ENCODE results near the gene MIGA1. TPM values are rescaled to one million over a fixed set of nuclear protein-coding genes. Genes with fewer than 3 reads are reported as not detected.

Gene MIGA1
- total and polyA plus RNA-seq, 9 of the 15 experiments (the other 6 are each of a cell fraction or from before 2014, with no cell fraction given), result 1.6 to 5.1 (median 2.9) TPM

- Histone ChIP-seq H3K4me1 (replicated peaks in 1 of 2; ENCODE audit: control insufficient read depth in 2 of 2, insufficient read depth in 2 of 2, low read length in 2 of 2) (peaks cover 2 to 11% of the 10 kb centered on the region in 2 experiments; a peak in 3 of 5 replicates), H3K27ac (ENCODE audit: extremely low read depth, low read depth, low read length) (no peak overlapping the region), H3K4me3 (peak overlapping the region; percentile 53), H3K27me3 (ENCODE audit: control insufficient read depth in 2 of 2, insufficient read depth in 2 of 2, low read length in 2 of 2) (no peaks in the 10 kb centered on the region), H3K4me2 (ENCODE audit: insufficient read depth, low read length) (peak overlapping the region; percentile 74), H3K9me3 (replicated peaks; ENCODE audit: control insufficient read depth, insufficient read depth, low read depth, low read length) (no peaks in the 10 kb centered on the region), H2AFZ (ENCODE audit: low read depth, low read length) (peak overlapping the region; percentile 88), H4K20me1 (replicated peaks; ENCODE audit: control insufficient read depth, insufficient read depth, low read length) (no peaks in the 10 kb centered on the region), H3K36me3 (ENCODE audit: control insufficient read depth, insufficient read depth, low read length) (no peaks in the 10 kb centered on the region), H3K9ac (ENCODE audit: insufficient read depth in 1 of 2, low read depth in 2 of 2, low read length in 2 of 2) (peak overlapping the region; percentile 58 to 93), H3K79me2 (ENCODE audit: control insufficient read depth, insufficient read depth, low read length) (no peaks in the 10 kb centered on the region), H3K9me1 (ENCODE audit: control insufficient read depth, insufficient read depth, low read length) (no peaks in the 10 kb centered on the region)
- BruUV-seq (replicated peaks), result no TSS peak
- peak; percentile 30 to 42 (median 36) for DNase-seq (ENCODE audit: extremely low read depth in 1 of 4, low spot score in 3 of 4)
- in situ Hi-C loops (cut with MboI) (no loop called here), intact Hi-C loops (cut with micrococcal nuclease) (no loop called here)
- FAIRE-seq, result no peak
- ChIA-PET POLR2A (no interaction called here), CTCF (ENCODE audit: low intra/inter-chr PET ratio) (no interaction called here)
- ATAC-seq, result peak; percentile 82
- WGBS (ENCODE audit: insufficient coverage, low coverage, missing lambda C conversion rate), result 28% methylated on average over 23 of the region's 46 CpGs
- no peak for TF ChIP-seq ZNF740 (CRISPR knock-in tag; IDR thresholded peaks at IDR 0.05)
- TF ChIP-seq ZNF740 (tag; IDR thresholded peaks at IDR 0.05), result peak in 1 of 2 experiments; percentile 30; a peak in 1 of 4 replicates
- no peak for TF ChIP-seq ZNF695 (CRISPR knock-in tag; IDR thresholded peaks at IDR 0.05)
- peak; percentile 7 for TF ChIP-seq PCBP1 (IDR thresholded peaks at IDR 0.05; ENCODE audit: low read depth, low read length, poor library complexity, severe bottlenecking)
- peak; percentile 97 for TF ChIP-seq HDAC3 (IDR thresholded peaks at IDR 0.05; ENCODE audit: borderline replicate concordance, partially characterized antibody)
- TF ChIP-seq TAF1 (IDR thresholded peaks at IDR 0.05; ENCODE audit: control insufficient read depth, extremely low read depth, insufficient read depth, low read length, severe bottlenecking), result peak; percentile 8
- peak; percentile 96 for TF ChIP-seq HNRNPLL (IDR thresholded peaks at IDR 0.05; ENCODE audit: low read depth, low read length, poor library complexity, severe bottlenecking)
- no peak for TF ChIP-seq FUS (optimal IDR thresholded peaks at IDR 0.05; ENCODE audit: low read depth, low read length)
- no peak for TF ChIP-seq ZBTB11 (CRISPR knock-in tag; IDR thresholded peaks at IDR 0.05)
- no peak for TF ChIP-seq DMBX1 (CRISPR knock-in tag; IDR thresholded peaks at IDR 0.05; ENCODE audit: borderline replicate concordance)
- no peak for TF ChIP-seq SMAD2 (IDR thresholded peaks at IDR 0.05; ENCODE audit: low read depth, low read length)
- peak; percentile 44; the same call in 1 of the 2 replicates for TF ChIP-seq TFAP4 (CRISPR knock-in tag; IDR thresholded peaks at IDR 0.05; ENCODE audit: borderline replicate concordance)
These were observed 109.6 kb downstream of the MIGA1 start for GRCh38 chr1:77888781-77889642.

All from K562 (cell line).